GM21717 (cell line): ENCODE measurements around the gene CCDC87.
"Not testable (repeated sequence)": the region's sequence is repeated elsewhere in the genome, so short reads cannot be mapped to it uniquely, and the experiment has no call there.

Experiments
- ATAC-seq: cut with Tn5 transposase; IDR thresholded peaks from one replicate; pipeline ENCODE4 v1.9.1; 2021; ENCODE audit warnings: mild to moderate bottlenecking, moderate library complexity; ENCODE audit not compliant: unreplicated experiment

CCDC87 gene

DNA sequence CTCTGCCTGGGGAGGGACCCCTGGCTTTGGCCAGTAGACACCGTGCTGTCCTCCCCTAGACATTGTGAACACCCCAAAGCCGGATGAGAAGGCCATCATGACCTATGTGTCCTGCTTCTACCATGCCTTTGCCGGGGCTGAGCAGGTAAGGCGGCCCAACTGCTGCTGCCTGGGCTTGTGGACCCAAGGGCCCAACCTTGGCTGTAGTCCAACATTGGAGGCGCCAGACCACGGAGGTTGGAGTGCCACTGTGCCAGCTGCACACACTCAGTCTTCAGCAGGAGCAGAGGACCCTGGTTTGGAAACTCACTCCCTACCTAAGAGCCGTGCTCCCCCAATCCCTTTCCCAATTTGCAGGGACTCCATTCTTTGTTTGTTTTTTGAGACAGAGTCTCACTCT lies 36.8 kb downstream of the CCDC87 start:
- ATAC-seq = no peak

GRCh38 chr11:66555416-66555815 lies 37.4 kb downstream of the CCDC87 start:
- no peak for ATAC-seq

DNA sequence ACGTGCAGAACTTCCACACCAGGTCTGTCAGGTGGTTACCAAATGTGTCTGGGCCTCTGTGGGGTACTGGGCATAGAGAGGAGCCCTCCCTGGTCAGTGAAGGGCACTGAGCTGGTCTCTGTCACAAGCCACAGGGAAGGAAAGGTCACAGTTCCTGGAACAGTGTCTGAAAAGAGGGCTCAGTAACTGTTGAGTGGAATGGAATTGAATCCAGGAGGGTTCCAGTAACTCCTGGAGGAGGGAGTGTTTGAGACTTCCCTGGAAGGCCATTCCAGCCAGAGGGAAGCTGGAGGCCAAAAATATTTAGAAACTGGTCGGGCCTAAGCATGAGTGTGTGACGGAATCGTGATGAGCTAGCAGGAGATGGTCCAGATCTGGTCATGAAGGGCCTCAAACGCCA lies 38.3 kb downstream of the CCDC87 start:
- no peak for ATAC-seq

- no peak for ATAC-seq
Observed at GRCh38 chr11:66550887-66551286, 42.0 kb downstream of the CCDC87 start.

DNA sequence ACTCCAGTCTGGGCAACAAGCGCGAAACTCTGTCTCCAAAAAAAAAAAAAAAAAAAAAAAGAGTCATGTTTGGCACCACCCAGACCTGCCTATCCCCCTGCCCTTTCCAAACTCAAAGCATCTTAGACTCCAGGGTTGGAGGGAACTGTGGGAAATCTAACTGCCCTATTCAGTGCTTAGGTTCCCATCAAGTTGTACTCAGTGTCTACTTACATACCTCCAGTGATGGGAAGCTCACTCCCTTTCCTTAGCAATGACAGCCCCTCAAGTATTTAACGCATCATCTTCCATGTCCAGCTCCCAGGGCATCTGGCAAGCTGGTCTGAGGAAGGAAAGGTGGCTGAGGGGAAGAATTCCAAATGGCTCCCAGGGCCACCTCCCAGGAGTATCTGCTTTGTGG lies 43.2 kb downstream of the CCDC87 start:
- no peak for ATAC-seq

DNA sequence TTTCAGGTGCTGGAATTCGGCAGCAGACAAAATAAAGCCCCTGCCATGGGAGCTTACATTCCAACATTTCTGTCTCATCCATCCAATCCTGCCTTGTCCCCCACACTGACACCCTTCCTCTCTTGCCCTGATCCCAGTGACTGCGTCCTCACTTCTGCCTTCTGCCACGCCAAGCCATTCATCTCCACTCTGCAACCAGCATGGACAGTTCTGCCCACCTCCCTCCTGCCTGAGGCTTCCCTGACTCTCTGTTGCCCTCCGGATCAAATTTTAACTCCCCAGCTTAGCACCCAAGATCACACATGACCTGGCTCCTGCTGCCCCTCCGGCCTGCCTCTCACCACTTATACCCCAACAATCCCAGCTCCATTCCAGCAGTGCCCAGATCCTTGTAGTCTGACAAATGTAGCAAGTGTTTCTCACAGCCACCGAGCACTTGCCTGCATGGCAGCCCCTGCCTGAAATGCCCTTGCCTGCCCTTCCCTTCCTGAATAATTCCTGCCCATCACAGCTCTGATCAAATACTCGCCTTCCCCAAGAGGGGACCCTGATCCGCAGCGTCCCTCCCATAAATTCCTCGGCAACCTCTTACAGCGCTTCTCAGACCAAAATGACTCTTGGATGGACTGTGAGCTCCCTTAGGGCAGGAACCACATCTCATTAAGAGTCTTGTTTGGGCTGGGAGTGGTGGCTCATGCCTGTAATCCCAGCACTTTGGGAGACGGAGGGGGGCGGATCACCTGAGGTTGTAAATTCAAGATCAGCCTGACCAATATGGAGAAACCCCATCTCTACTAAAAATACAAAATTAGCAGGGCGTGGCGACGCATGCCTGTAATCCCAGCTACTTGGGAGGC lies 43.9 kb downstream of the CCDC87 start:
- no peak for ATAC-seq

- ATAC-seq = no peak
Observed at GRCh38 chr11:66548041-66548440, 44.8 kb downstream of the CCDC87 start.

- ATAC-seq = no peak
Observed at GRCh38 chr11:66547662-66548009, 45.2 kb downstream of the CCDC87 start.

DNA sequence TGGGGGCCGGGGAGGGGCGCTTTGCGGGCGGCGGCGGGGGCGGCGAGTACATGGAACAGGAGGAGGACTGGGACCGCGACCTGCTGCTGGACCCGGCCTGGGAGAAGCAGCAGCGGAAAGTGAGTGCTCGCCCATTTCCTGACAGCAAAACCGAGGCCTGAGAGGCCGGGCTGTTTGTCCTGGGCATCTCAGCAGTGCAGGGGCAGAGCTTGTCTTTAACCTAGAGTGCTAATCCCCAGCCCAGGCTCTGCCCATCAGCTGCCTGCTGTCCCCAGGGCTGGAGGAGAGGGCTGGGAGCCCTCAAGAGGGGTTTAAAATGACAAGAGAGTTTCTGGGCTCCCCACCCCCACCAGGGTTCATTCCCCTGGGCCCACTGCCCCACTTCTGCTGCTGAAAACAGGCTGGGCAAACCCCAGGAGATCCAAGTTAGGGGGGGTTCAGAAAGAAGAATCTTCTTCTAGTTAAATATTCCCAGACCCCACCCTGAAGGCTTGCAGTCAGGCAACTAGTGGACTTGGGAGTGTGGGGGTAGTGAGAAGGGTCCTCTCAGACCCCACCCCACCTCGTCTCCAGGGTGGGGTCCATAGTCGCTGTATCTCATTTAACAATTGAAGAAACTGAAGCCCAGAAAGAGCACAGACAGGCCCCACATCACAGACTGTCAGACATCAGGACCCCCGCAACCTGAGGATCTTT lies 45.7 kb downstream of the CCDC87 start:
- ATAC-seq = no peak

DNA sequence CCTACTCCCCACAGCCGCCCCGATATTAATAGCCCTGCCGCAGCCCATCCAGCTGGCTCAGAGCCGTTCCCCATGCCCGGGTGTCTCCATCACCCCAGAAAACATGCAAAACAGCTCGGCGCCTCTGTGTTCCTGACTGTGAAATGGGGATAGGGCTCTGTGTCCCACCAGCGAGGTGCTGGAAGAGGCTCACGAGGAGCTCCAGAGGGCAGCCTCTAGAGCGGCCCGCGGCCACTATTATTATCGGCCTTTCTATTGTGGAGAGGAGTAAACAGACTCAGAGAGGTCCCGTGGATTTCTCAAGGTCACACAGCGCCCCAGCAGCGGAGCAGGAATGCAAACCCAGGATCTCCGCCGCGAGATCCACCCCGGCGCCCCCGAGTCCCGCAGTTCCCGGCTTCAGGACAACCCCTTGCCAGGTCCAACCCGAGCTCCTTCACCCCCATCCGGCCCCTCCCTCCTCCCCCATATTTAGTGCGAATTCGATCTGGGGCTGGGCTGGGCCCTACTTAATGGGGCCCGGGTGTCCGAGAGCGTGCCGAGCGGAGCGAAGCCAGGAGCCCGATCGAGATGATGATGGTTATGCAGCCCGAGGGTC lies 46.4 kb downstream of the CCDC87 start, which contains the start of gene ACTN3:
Gene ACTN3 (plus strand): TSS at position 536 of the 598 bp plus-strand sequence. CDS start 35 bp downstream, at position 571.
- no peak for ATAC-seq

DNA sequence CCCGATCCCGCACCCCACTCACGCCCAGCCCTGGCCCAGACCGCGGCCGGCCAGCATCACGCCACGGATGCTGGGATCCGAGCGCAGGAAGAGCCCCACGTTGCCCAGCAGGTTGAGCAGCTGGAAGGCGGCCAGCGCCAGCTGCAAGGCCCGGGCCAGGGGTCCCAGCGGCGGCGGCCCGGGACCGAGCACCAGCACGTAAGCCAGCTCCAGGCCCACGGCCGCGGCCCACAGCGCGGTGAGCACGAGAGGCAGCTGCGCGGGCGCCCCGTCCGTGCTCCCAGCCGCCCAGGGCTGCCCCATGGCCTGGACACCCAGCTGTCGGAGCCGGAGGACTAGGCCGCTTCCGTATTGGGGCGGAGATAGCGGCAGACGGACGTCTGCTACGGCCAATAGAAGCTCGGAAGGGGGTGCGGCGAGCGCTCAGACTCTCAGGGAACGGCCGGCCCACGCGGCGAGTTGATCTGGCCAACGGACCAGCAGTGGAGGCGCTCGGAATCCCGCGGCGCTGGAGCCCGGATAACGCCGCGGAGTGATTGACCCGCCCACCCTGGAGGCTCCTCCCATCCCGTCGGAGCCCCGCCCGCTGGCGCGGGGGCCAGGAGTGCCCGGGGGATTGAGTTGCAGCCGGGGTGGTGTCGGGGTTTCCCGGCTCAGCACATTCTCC lies 47.0 kb downstream of the CCDC87 start, which contains the start of gene ZDHHC24:
Gene ZDHHC24 (minus strand): TSS at position 348 of the 667 bp plus-strand sequence. CDS start 45 bp downstream, at position 303.
- ATAC-seq = peak; percentile 77

- ATAC-seq = not testable (repeated sequence)
Observed at GRCh38 chr11:66544952-66545351, 47.9 kb downstream of the CCDC87 start.

GRCh38 chr11:66543263-66544107 lies 49.4 kb downstream of the CCDC87 start:
- no peak for ATAC-seq

GRCh38 chr11:66542362-66542761 lies 50.5 kb downstream of the CCDC87 start:
- ATAC-seq = no peak

DNA sequence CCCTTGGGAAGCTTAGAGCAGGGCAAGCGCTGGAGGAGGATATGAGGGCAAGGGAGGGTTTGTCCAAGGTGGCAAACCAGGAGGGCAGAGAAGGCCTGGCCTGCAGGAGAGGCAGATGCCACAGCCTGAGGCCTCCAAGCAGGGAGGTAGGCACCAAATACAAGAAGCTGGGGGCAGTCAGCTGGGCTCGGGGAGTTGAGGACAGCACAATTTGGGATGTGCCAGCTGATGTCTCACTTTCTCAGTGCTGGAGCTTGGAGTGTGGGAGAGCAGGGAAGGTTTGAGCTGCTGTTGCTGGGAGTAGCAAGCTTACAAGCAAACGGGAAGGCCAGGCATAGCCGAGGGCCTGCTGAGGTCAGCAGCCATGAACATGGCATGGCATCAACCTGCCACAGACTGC lies 51.0 kb downstream of the CCDC87 start:
- ATAC-seq = no peak

- not testable (repeated sequence) for ATAC-seq
Observed at GRCh38 chr11:66540598-66540997, 52.3 kb downstream of the CCDC87 start.
